Hepatocyte (in vitro differentiated cells): ENCODE results near the gene RS1.

Experiments used
- EZH2 ChIP-seq: fragments of 200-600 bp; sonication (generic); IDR thresholded peaks from 2 replicates; pipeline ENCODE4 v1.6.1; 2016; ENCODE audit warnings: antibody characterized with exemption, mild to moderate bottlenecking, borderline replicate concordance
- TF ChIP-seq, protein P1 (sequence below): fragments of 200-600 bp; sonication (generic); IDR thresholded peaks from 2 replicates; pipeline ENCODE4 v1.5.1; 2016; ENCODE audit warnings: antibody characterized with exemption, mild to moderate bottlenecking; ENCODE audit not compliant: poor library complexity

DNA sequence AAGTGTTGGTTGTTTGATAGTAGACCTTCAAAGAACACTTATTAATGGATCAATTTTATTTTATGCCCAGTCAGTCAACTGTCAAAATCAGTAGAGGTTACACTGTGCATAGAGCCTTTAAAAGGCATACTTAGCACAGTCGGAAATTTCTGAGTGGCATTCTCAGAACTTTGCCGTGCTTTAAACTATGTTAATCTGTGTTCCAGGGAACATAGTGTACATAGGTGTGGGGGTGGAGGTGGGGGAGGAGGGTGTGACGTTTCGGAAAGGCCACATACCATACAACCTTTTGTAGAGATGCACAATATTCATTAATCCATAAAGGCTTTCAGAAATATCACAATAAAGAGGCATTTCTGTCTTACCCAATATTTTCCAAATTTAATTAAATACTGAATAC lies 75.8 kb downstream of the RS1 start:
- TF ChIP-seq, protein P1, sequence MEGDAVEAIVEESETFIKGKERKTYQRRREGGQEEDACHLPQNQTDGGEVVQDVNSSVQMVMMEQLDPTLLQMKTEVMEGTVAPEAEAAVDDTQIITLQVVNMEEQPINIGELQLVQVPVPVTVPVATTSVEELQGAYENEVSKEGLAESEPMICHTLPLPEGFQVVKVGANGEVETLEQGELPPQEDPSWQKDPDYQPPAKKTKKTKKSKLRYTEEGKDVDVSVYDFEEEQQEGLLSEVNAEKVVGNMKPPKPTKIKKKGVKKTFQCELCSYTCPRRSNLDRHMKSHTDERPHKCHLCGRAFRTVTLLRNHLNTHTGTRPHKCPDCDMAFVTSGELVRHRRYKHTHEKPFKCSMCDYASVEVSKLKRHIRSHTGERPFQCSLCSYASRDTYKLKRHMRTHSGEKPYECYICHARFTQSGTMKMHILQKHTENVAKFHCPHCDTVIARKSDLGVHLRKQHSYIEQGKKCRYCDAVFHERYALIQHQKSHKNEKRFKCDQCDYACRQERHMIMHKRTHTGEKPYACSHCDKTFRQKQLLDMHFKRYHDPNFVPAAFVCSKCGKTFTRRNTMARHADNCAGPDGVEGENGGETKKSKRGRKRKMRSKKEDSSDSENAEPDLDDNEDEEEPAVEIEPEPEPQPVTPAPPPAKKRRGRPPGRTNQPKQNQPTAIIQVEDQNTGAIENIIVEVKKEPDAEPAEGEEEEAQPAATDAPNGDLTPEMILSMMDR, result no peak
- no peak for TF ChIP-seq EZH2
